HG03103 (cell line): ENCODE measurements around the gene RPS6KB2.
A peak's percentile ranks its signal among the peaks of the same experiment; 100 is the strongest.

Source experiments
- ATAC-seq: cut with Tn5 transposase; IDR thresholded peaks from one replicate; pipeline ENCODE4 v1.9.1; 2021; ENCODE audit warnings: low read depth; ENCODE audit not compliant: unreplicated experiment

Gene RPS6KB2

GRCh38 chr11:67409781-67410368 lies 18.4 kb upstream of the RPS6KB2 start:
- ATAC-seq: no peak

GRCh38 chr11:67410369-67410831 lies 17.9 kb upstream of the RPS6KB2 start:
- no peak for ATAC-seq

- ATAC-seq: no peak
Observed at GRCh38 chr11:67410984-67411784, 17.1 kb upstream of the RPS6KB2 start.

DNA sequence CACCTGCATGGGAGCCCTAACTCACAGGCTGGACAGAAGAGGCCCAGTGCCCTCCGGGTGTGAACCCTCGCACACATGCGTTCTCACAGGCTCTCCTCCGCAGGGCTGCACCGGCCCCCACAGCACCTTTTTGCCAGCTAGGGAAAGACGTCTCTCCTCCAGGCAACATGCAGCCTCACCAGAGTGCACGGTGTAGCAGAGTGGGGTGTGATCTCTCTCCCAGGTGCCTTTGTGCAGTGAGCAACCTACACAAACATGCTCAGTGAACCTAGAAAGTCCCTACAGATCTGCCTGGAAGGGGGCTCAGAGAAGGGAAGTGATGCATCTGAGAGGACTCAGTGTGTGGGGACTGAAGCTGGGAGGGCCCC lies 16.5 kb upstream of the RPS6KB2 start:
- no peak for ATAC-seq

- no peak for ATAC-seq
Observed at GRCh38 chr11:67412495-67413179, 15.7 kb upstream of the RPS6KB2 start.

DNA sequence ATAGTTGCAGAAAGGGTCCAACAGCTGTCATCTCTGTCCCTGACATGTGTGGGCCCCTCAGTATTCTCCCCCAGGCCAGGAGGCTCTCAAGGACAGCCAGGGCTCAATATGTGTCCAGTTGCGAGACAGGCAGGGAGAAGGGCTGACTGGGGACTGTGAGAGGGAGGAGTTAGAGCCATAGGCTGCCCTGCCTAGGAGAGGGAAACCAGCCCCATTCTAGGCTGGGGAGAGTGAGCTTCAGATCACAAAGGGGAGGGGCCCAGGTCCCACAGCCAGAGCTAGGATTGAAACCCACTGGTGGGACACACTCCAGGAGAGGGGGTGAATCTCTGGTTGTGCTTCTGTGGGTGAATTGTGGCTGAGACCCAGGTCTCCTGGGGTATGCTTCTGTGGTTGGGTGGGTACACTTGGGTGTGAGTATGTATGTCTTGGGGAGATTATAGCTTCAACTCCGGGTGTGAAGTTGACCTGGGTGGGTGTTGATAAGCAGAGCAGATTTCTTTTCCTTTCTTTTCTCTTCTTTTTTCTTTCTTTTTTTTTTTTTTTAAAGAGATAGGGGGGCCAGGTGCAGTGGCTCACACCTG lies 14.9 kb upstream of the RPS6KB2 start:
- ATAC-seq: no peak

GRCh38 chr11:67415501-67416304 lies 12.6 kb upstream of the RPS6KB2 start, which contains the start of gene CARNS1:
TSS of gene CARNS1 (plus strand) at chr11:67415678. CDS start at chr11:67416200, 522 bp downstream.
- no peak for ATAC-seq

DNA sequence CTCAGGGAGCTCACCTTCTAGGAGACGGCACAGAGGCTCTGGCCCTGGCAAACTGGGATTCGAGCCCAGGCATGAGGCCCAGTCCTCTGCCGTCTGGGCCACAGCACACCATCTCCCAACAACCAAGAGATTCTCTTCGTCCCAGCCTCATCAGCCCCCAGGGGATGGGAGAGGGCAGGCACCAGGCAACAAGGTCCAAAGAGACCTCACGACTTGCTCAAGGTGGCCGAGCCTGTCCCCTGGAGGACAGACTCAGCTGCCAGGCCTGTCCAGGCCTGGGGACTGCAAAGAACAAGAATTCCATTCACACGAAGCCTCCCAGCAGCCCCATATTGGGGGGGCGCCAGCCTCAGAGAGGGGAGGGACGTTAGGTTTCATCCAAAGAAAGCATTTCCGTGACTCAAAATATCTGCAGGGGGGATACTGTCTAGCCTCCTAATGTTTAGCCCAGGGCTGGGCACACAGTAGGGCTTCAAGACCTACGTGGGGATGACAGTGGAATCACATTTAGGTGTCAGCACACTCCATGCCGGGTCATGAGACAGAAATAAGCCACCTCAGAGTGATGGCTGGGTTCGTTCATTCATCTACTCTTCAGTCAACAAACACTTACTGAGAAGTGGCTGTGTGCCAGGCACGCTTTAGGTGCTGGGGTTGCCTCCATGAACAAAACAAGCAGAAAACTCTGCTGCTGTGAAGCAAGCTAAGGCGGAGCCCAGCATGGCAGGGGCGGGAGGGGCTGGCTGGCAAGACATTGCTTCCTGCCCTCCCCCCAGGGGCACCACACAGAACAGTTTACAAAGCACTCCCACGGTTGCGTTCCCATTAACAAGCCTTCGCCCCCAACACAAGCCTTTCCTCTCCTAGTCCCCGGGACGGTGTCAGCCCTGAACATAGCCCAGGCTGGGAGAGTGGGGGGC lies 11.6 kb upstream of the RPS6KB2 start:
- ATAC-seq: no peak

DNA sequence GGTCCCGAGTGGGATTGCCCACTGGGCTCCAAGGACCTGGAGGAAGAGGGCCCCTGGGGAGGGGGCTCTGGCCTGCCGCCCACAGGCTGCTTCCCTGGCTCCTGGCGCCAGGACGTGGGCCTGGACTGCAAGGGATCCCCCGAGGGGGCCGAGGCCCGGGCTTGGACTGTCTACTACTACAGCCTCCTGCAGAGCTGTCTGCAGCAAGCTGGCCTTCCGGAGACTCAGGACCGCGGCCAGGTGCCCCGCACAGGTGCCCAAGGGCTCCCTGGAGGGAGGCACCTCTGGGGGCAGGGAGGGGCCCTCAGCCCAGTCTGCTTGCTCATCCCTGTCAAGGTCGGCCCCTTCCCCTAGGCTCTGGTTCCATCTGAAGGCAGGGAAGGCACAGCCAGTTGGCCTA lies 10.9 kb upstream of the RPS6KB2 start:
- no peak for ATAC-seq

DNA sequence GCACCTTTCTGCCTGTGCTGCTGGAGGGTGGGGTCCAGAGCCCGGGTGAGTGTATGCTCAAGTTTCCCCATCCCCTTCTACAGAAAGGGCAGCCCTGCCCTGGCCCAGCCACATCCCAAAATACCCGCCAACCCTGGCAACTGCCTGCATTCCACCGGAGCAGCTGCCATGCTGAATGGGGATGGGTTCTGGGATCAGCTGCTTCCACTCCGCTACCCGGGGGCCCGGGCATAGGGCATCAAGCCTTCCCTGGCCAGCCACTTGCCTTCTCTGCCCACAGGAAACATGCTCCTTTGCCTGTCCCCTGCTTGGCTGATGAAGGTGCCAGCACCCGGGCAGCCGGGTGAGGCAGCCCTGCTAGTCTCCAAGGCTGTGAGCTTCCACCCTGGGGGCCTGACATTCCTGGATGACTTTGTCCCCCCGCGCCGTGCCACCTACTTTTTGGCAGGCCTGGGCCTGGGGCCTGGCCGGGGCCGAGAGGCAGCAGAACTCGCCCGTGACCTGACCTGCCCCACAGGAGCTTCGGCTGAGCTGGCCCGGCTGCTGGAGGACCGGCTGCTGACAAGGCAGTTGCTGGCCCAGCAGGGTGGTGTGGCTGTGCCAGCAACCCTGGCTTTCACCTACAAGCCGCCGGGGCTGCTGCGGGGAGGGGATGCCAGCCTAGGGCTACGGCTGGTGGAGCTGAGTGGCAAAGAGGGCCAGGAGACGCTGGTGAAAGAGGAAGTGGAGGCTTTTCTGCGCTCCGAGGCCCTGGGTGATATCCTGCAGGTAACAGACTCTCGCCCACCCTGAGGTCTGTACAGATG lies 9.6 kb upstream of the RPS6KB2 start:
- no peak for ATAC-seq

DNA sequence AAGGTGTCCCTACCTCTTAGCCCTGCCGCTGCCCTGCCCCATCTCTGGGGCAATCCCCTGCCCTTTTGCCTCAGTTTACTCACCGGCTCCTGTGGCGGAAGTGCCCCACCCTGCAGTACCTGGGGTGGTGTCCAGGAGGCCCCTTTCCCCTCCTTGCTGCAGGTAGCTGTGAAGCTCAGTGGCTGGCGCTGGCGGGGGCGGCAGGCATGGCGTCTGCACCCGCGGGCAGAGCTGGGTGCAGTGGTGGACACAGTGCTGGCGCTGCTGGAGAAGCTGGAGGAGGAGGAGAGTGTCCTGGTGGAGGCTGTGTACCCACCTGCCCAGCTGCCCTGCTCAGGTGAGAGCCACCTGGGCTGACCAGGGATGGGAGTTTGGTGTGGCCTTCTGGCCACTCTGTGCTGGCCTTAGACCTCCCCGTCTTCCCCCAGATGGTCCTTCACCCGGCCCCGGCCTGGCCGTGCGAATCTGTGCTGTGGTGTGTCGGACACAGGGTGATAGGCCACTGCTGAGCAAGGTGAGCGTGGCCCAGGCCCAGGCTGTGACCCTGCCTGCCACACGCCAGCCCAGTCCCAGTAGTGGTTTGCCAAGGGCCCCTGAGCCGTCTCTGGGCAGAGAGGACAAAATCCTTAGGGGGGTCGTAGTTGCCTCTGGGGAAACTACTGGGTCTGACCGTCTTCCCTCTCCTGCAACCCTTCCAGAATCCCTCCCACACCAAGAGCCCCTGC lies 8.8 kb upstream of the RPS6KB2 start:
- no peak for ATAC-seq

DNA sequence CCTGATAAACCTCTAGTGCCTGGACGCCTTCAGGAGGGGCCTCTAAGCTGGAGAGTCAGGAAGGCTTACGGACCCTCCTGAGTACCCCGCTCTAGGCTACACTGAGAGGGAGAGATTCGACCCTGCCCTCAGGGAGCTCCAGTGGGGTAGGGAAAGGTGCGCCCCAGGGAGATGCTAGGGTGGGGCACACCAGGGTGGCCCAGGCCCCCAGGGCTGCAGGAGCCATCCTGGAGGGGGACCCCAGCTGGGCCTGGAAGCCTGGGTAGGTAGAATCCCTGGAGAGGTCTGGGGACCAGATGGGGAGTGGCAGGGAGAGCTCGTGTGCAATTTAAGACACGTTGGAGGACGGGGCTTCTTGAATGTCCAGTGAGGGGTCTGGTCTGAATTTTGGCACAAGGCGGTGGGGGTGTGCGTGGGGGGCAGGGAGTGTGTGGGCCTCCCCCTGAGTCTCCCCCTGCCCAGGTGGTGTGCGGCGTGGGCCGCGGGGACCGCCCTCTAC lies 8.1 kb upstream of the RPS6KB2 start:
- ATAC-seq: no peak

- ATAC-seq: peak; percentile 86
Observed at GRCh38 chr11:67420646-67421429, 7.5 kb upstream of the RPS6KB2 start.

DNA sequence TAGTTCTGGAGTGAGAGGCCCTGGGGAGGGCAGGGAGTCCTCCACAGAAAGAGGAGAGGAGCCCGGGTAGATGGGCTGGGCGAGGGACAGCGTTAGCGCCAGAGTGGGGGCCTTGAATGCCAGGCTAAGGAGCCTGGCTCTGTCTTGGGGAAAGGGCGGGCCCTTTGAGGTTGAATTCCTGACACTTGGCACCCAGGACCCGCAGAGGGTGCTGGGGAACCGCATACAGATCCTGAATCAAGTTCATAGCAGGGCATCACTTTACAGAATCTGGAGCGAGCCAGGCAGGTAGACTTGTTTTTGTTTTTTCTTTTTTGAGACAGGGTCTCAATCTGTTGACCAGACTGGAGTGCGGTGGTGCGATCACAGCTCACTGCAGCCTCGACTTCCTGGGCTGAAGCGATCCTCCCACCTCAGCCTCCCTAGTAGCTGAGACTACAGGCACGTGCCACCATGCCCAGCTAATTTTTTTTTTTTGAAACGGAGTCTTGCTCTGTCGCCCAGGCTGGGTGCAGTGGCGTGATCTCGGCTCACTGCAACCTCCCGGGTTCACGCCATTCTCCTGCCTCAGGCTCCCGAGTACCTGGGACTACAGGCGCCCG lies 6.8 kb upstream of the RPS6KB2 start:
- ATAC-seq: no peak

GRCh38 chr11:67422891-67423290 lies 5.4 kb upstream of the RPS6KB2 start:
- no peak for ATAC-seq

GRCh38 chr11:67423466-67423865 lies 4.8 kb upstream of the RPS6KB2 start:
- ATAC-seq: no peak
